Measurements from ENCODE around the gene ABI3BP.
A peak's percentile ranks its signal among the peaks of the same experiment; 100 is the strongest.

The ABI3BP gene

GRCh38 chr3:100780071-100780622 is 213.1 kb downstream of the ABI3BP start:
- ATAC-seq (no peak), DNase-seq (no peak)
- peaks cover 7% of the 10 kb centered on the region for H3K9me3 Mint-ChIP-seq
- no peak overlapping the region for H3K27ac Mint-ChIP-seq
- H3K4me3 Mint-ChIP-seq: no peak overlapping the region
- no peaks in the 10 kb centered on the region for H3K36me3 Mint-ChIP-seq (ENCODE audit: low read depth)
- H3K27me3 Mint-ChIP-seq: no peaks in the 10 kb centered on the region
- H3K4me1 Mint-ChIP-seq: no peaks in the 10 kb centered on the region

- H3K4me1 Mint-ChIP-seq: no peaks in the 10 kb centered on the region
Observed at GRCh38 chr3:100779480-100779879, 213.7 kb downstream of the ABI3BP start.

GRCh38 chr3:100777271-100777670 is 215.9 kb downstream of the ABI3BP start:
- no peak overlapping the region for H3K4me3 Mint-ChIP-seq
- H3K27ac Mint-ChIP-seq: no peak overlapping the region
- no peaks in the 10 kb centered on the region for H3K36me3 Mint-ChIP-seq (ENCODE audit: low read depth)
- no peak for ATAC-seq
- DNase-seq: no peak
- no peaks in the 10 kb centered on the region for H3K27me3 Mint-ChIP-seq
- no peaks in the 10 kb centered on the region for H3K4me1 Mint-ChIP-seq
- no peaks in the 10 kb centered on the region for H3K9me3 Mint-ChIP-seq

More at GRCh38 chr3:100779480-100779879, 213.7 kb downstream of the ABI3BP start:
- H3K27ac Mint-ChIP-seq: no peak overlapping the region
- no peak for ATAC-seq
- no peaks in the 10 kb centered on the region for H3K36me3 Mint-ChIP-seq (ENCODE audit: low read depth)
- no peak overlapping the region for H3K4me3 Mint-ChIP-seq
- peaks cover 1% of the 10 kb centered on the region for H3K9me3 Mint-ChIP-seq
- no peaks in the 10 kb centered on the region for H3K27me3 Mint-ChIP-seq
- no peak for DNase-seq

GRCh38 chr3:100776746-100777145 is 216.5 kb downstream of the ABI3BP start:
- Mint-ChIP-seq H3K27ac (no peak overlapping the region), H3K4me3 (no peak overlapping the region), H3K9me3 (no peaks in the 10 kb centered on the region), H3K27me3 (no peaks in the 10 kb centered on the region), H3K4me1 (no peaks in the 10 kb centered on the region), H3K36me3 (ENCODE audit: low read depth) (no peaks in the 10 kb centered on the region)
- ATAC-seq: no peak
- no peak for DNase-seq

- Mint-ChIP-seq H3K4me1 (no peaks in the 10 kb centered on the region), H3K27ac (no peak overlapping the region), H3K36me3 (ENCODE audit: low read depth) (no peaks in the 10 kb centered on the region), H3K27me3 (no peaks in the 10 kb centered on the region), H3K4me3 (no peak overlapping the region), H3K9me3 (no peaks in the 10 kb centered on the region)
- ATAC-seq (no peak), DNase-seq (no peak)
Observed at GRCh38 chr3:100776097-100776729, 217.0 kb downstream of the ABI3BP start.

- H3K27ac Mint-ChIP-seq: no peak overlapping the region
- ATAC-seq: no peak
Observed at GRCh38 chr3:100775669-100776068, 217.6 kb downstream of the ABI3BP start.

GRCh38 chr3:100775226-100775625 is 218.0 kb downstream of the ABI3BP start:
- no peak for ATAC-seq
- Mint-ChIP-seq H3K9me3 (no peaks in the 10 kb centered on the region), H3K27me3 (no peaks in the 10 kb centered on the region), H3K36me3 (ENCODE audit: low read depth) (no peaks in the 10 kb centered on the region), H3K4me3 (no peak overlapping the region), H3K4me1 (no peaks in the 10 kb centered on the region), H3K27ac (no peak overlapping the region)
- no peak for DNase-seq

More at GRCh38 chr3:100775669-100776068, 217.6 kb downstream of the ABI3BP start:
- Mint-ChIP-seq H3K4me3 (no peak overlapping the region), H3K9me3 (no peaks in the 10 kb centered on the region), H3K4me1 (no peaks in the 10 kb centered on the region), H3K27me3 (no peaks in the 10 kb centered on the region), H3K36me3 (ENCODE audit: low read depth) (no peaks in the 10 kb centered on the region)
- no peak for DNase-seq

- DNase-seq (no peak), ATAC-seq (no peak)
- Mint-ChIP-seq H3K4me1 (peaks cover 10% of the 10 kb centered on the region), H3K36me3 (ENCODE audit: low read depth) (no peaks in the 10 kb centered on the region), H3K9me3 (no peaks in the 10 kb centered on the region), H3K27me3 (no peaks in the 10 kb centered on the region), H3K27ac (no peak overlapping the region), H3K4me3 (no peak overlapping the region)
Observed at GRCh38 chr3:100769693-100770092, 223.5 kb downstream of the ABI3BP start.

GRCh38 chr3:100766069-100766468 is 227.2 kb downstream of the ABI3BP start:
- Mint-ChIP-seq H3K4me3 (no peak overlapping the region), H3K36me3 (ENCODE audit: low read depth) (no peaks in the 10 kb centered on the region), H3K27ac (no peak overlapping the region), H3K27me3 (no peaks in the 10 kb centered on the region), H3K9me3 (no peaks in the 10 kb centered on the region), H3K4me1 (peaks cover 10% of the 10 kb centered on the region)
- DNase-seq (no peak), ATAC-seq (peak; percentile 75)

GRCh38 chr3:100765437-100765975 is 227.7 kb downstream of the ABI3BP start:
- DNase-seq: no peak
- no peaks in the 10 kb centered on the region for H3K27me3 Mint-ChIP-seq
- H3K36me3 Mint-ChIP-seq (ENCODE audit: low read depth): no peaks in the 10 kb centered on the region
- H3K4me1 Mint-ChIP-seq: peaks cover 10% of the 10 kb centered on the region
- H3K9me3 Mint-ChIP-seq: no peaks in the 10 kb centered on the region
- no peak for ATAC-seq
- no peak overlapping the region for H3K4me3 Mint-ChIP-seq
- H3K27ac Mint-ChIP-seq: no peak overlapping the region

GRCh38 chr3:100761951-100762350 is 231.3 kb downstream of the ABI3BP start:
- H3K9me3 Mint-ChIP-seq: no peaks in the 10 kb centered on the region

GRCh38 chr3:100761211-100761942 is 231.8 kb downstream of the ABI3BP start:
- peaks cover 10% of the 10 kb centered on the region for H3K4me1 Mint-ChIP-seq
- H3K36me3 Mint-ChIP-seq (ENCODE audit: low read depth): peaks cover 2% of the 10 kb centered on the region
- H3K27ac Mint-ChIP-seq: no peak overlapping the region
- no peaks in the 10 kb centered on the region for H3K27me3 Mint-ChIP-seq
- no peak overlapping the region for H3K4me3 Mint-ChIP-seq
- H3K9me3 Mint-ChIP-seq: no peaks in the 10 kb centered on the region
- DNase-seq (no peak), ATAC-seq (peak; percentile 49)

More at GRCh38 chr3:100761951-100762350, 231.3 kb downstream of the ABI3BP start:
- no peak overlapping the region for H3K27ac Mint-ChIP-seq
- DNase-seq: no peak
- no peak for ATAC-seq
- no peaks in the 10 kb centered on the region for H3K27me3 Mint-ChIP-seq
- H3K4me1 Mint-ChIP-seq: peaks cover 10% of the 10 kb centered on the region
- peaks cover 2% of the 10 kb centered on the region for H3K36me3 Mint-ChIP-seq (ENCODE audit: low read depth)
- H3K4me3 Mint-ChIP-seq: no peak overlapping the region

- ATAC-seq: no peak
- no peak overlapping the region for H3K4me3 Mint-ChIP-seq
- H3K27ac Mint-ChIP-seq: no peak overlapping the region
- no peak for DNase-seq
- no peaks in the 10 kb centered on the region for H3K9me3 Mint-ChIP-seq
- H3K27me3 Mint-ChIP-seq: no peaks in the 10 kb centered on the region
- peaks cover 1% of the 10 kb centered on the region for H3K4me1 Mint-ChIP-seq
- peaks cover 3% of the 10 kb centered on the region for H3K36me3 Mint-ChIP-seq (ENCODE audit: low read depth)
Observed at GRCh38 chr3:100760377-100760776, 232.8 kb downstream of the ABI3BP start.

- no peak overlapping the region for H3K4me3 Mint-ChIP-seq
- ATAC-seq (no peak), DNase-seq (no peak)
- no peaks in the 10 kb centered on the region for H3K4me1 Mint-ChIP-seq
- H3K27ac Mint-ChIP-seq: no peak overlapping the region
- no peaks in the 10 kb centered on the region for H3K27me3 Mint-ChIP-seq
- no peaks in the 10 kb centered on the region for H3K9me3 Mint-ChIP-seq
- peaks cover 5% of the 10 kb centered on the region for H3K36me3 Mint-ChIP-seq (ENCODE audit: low read depth)
Observed at GRCh38 chr3:100759950-100760349, 233.3 kb downstream of the ABI3BP start.

GRCh38 chr3:100759159-100759558 is 234.1 kb downstream of the ABI3BP start:
- Mint-ChIP-seq H3K36me3 (ENCODE audit: low read depth) (peaks cover 9% of the 10 kb centered on the region), H3K4me3 (no peak overlapping the region), H3K9me3 (no peaks in the 10 kb centered on the region)

More at GRCh38 chr3:100759159-100759558, 234.1 kb downstream of the ABI3BP start:
- Mint-ChIP-seq H3K27me3 (no peaks in the 10 kb centered on the region), H3K27ac (no peak overlapping the region), H3K4me1 (no peaks in the 10 kb centered on the region)
- DNase-seq: no peak
- ATAC-seq: no peak
